HEK293 (cell line): ENCODE data around the gene PEF1.

ENCODE experiments used
- CTCF ChIA-PET: fragments of 350-600 bp; formaldehyde crosslinking; extraction: SDS; loops from one replicate; lab custom pipeline; 2021; ENCODE audit warnings: antibody characterized with exemption; lab: Yijun Ruan, JAX
- POLR2A ChIA-PET: fragments of 300-600 bp; formaldehyde crosslinking; extraction: SDS; loops from one replicate; lab custom pipeline; 2020; ENCODE audit warnings: antibody characterized with exemption, inconsistent platforms; lab: Yijun Ruan, JAX
- H3K27ac ChIP-seq: fragments of 200-500 bp; sonication (Bioruptor generic); 2 replicates; pipeline ENCODE4 v1.5.1; 2014; ENCODE audit warnings: low read depth, low read length, control low read depth, inconsistent platforms; ENCODE audit errors: extremely low read depth
- H3K36me3 ChIP-seq, 2 experiments: fragments of 200-500 bp in 1 of 2; sonication (Bioruptor generic) in 1 of 2; 1 replicate in 1 of 2; 2 replicates in 1 of 2; pipeline ENCODE4 v1.5.1; 2014 to 2017; ENCODE audit warnings: inconsistent platforms in 2 of 2, low read length in 2 of 2; ENCODE audit not compliant: control insufficient read depth in 2 of 2, insufficient read depth in 1 of 2
- H3K4me1 ChIP-seq: fragments of 200-500 bp; sonication (Bioruptor generic); 2 replicates; pipeline ENCODE4 v1.5.1; 2014; ENCODE audit warnings: mild to moderate bottlenecking, low read length, inconsistent platforms; ENCODE audit not compliant: control insufficient read depth, insufficient read depth
- H3K4me3 ChIP-seq: 2 replicates; pipeline ENCODE4 v1.5.1; 2011; ENCODE audit warnings: low read depth, mild to moderate bottlenecking, control low read depth, low read length, moderate library complexity
- H3K9me3 ChIP-seq: fragments of 200-500 bp; sonication (Bioruptor generic); 2 replicates; pipeline ENCODE4 v1.5.1; 2014; ENCODE audit warnings: low read depth, low read length, inconsistent platforms; ENCODE audit not compliant: control insufficient read depth, insufficient read depth
- CTCF ChIP-seq: fragments of 450-650 bp; formaldehyde crosslinking; IDR thresholded peaks from 2 replicates; pipeline ENCODE4 v1.5.1; 2016; ENCODE audit warnings: missing biosample characterization, missing genetic modification characterization
- PRDM10 ChIP-seq: fragments of 450-650 bp; formaldehyde crosslinking; IDR thresholded peaks from 2 replicates; pipeline ENCODE4 v1.5.1; 2016; ENCODE audit warnings: missing biosample characterization, missing genetic modification characterization
- RBAK ChIP-seq: fragments of 450-650 bp; formaldehyde crosslinking; IDR thresholded peaks from 2 replicates; pipeline ENCODE4 v1.5.1; 2016; ENCODE audit warnings: missing biosample characterization, missing genetic modification characterization
- SCRT1 ChIP-seq: fragments of 450-650 bp; formaldehyde crosslinking; IDR thresholded peaks from 2 replicates; pipeline ENCODE4 v1.5.1; 2016; ENCODE audit warnings: missing biosample characterization, missing genetic modification characterization, borderline replicate concordance
- ZBTB6 ChIP-seq: fragments of 450-650 bp; formaldehyde crosslinking; IDR thresholded peaks from 2 replicates; pipeline ENCODE4 v1.5.1; 2017; ENCODE audit warnings: missing biosample characterization, missing genetic modification characterization
- ZNF350 ChIP-seq: fragments of 450-650 bp; formaldehyde crosslinking; IDR thresholded peaks from 2 replicates; pipeline ENCODE4 v1.5.0; 2017; ENCODE audit warnings: missing biosample characterization, mild to moderate bottlenecking, missing genetic modification characterization
- ZNF362 ChIP-seq: fragments of 450-650 bp; formaldehyde crosslinking; IDR thresholded peaks from 2 replicates; pipeline ENCODE4 v1.5.1; 2016; ENCODE audit warnings: missing biosample characterization, missing genetic modification characterization
- ZNF391 ChIP-seq: fragments of 450-650 bp; formaldehyde crosslinking; IDR thresholded peaks from 2 replicates; pipeline ENCODE4 v1.5.1; 2016; ENCODE audit warnings: low read depth, missing biosample characterization, missing genetic modification characterization, borderline replicate concordance
- ZNF510 ChIP-seq: fragments of 450-650 bp; formaldehyde crosslinking; IDR thresholded peaks from 2 replicates; pipeline ENCODE4 v1.5.1; 2018; ENCODE audit warnings: mild to moderate bottlenecking, missing genetic modification characterization, missing biosample characterization; ENCODE audit not compliant: insufficient replicate concordance
- ZNF513 ChIP-seq: fragments of 450-650 bp; IDR thresholded peaks from 2 replicates; pipeline ENCODE4 v1.5.1; 2018; ENCODE audit warnings: missing biosample characterization, missing genetic modification characterization
- ZNF544 ChIP-seq: fragments of 450-650 bp; formaldehyde crosslinking; IDR thresholded peaks from 2 replicates; pipeline ENCODE4 v1.5.0; 2017; ENCODE audit warnings: missing biosample characterization, missing genetic modification characterization
- ZNF629 ChIP-seq: fragments of 450-650 bp; formaldehyde crosslinking; IDR thresholded peaks from 2 replicates; pipeline ENCODE4 v1.5.1; 2017; ENCODE audit warnings: missing biosample characterization, missing genetic modification characterization
- ZNF645 ChIP-seq: fragments of 450-650 bp; formaldehyde crosslinking; IDR thresholded peaks from 2 replicates; pipeline ENCODE4; 2016; ENCODE audit warnings: missing biosample characterization, missing genetic modification characterization
- ZNF768 ChIP-seq: fragments of 450-650 bp; formaldehyde crosslinking; IDR thresholded peaks from 2 replicates; pipeline ENCODE4 v1.5.1; 2018; ENCODE audit warnings: missing biosample characterization, mild to moderate bottlenecking, missing genetic modification characterization
- ZSCAN4 ChIP-seq: fragments of 450-650 bp; formaldehyde crosslinking; IDR thresholded peaks from 2 replicates; pipeline ENCODE4 v1.5.1; 2017; ENCODE audit warnings: missing biosample characterization, missing genetic modification characterization

PEF1 gene

GRCh38 chr1:31670593-31670964 is 25.9 kb upstream of the PEF1 start:
- ChIA-PET CTCF (interaction anchor here (2.0 kb wide), 1 partner anchor 46 kb away, joined by 10 read pairs; no protein-coding TSS in a partner anchor), POLR2A (no interaction called here)
- H3K27ac ChIP-seq: no peak overlapping the region

GRCh38 chr1:31669786-31670592 is 25.3 kb upstream of the PEF1 start:
- Histone ChIP-seq H3K4me1 (peaks cover 5% of the 10 kb centered on the region), H3K36me3 (no peaks in the 10 kb centered on the region), H3K9me3 (no peaks in the 10 kb centered on the region), H3K27ac (no peak overlapping the region), H3K4me3 (no peak overlapping the region)
- ChIA-PET POLR2A (no interaction called here), CTCF (interaction anchor here (2.0 kb wide), 1 partner anchor 46 kb away, joined by 10 read pairs; no protein-coding TSS in a partner anchor)
- TF ChIP-seq ZNF362 (tag by site-specific recombination): no peak
- no peak for TF ChIP-seq ZNF645
- TF ChIP-seq ZNF513 (tag by site-specific recombination): peak; percentile 85
- no peak for TF ChIP-seq ZNF768 (tag by site-specific recombination)
- TF ChIP-seq ZNF510 (tag by site-specific recombination): no peak
- TF ChIP-seq ZNF629 (tag by site-specific recombination): no peak
- no peak for TF ChIP-seq ZNF544 (tag by site-specific recombination)
- TF ChIP-seq RBAK (tag by site-specific recombination): no peak
- no peak for TF ChIP-seq ZNF350 (tag by site-specific recombination)
- TF ChIP-seq CTCF (tag by site-specific recombination): peak; percentile 96
- TF ChIP-seq ZNF391 (tag by site-specific recombination): no peak
- TF ChIP-seq SCRT1: no peak
- no peak for TF ChIP-seq ZSCAN4 (tag by site-specific recombination)

More at GRCh38 chr1:31670593-31670964, 25.9 kb upstream of the PEF1 start:
- no peaks in the 10 kb centered on the region for H3K36me3 ChIP-seq
- H3K4me1 ChIP-seq: peaks cover 5% of the 10 kb centered on the region
- no peaks in the 10 kb centered on the region for H3K9me3 ChIP-seq
- peak; percentile 44; the same call in 1 of the 2 replicates for TF ChIP-seq ZBTB6
- no peak for TF ChIP-seq ZNF510 (tag by site-specific recombination)
- TF ChIP-seq PRDM10: peak; percentile 71
- TF ChIP-seq, all 188 proteins: peak for 2
- H3K4me3 ChIP-seq: no peak overlapping the region
